Erythroblast (primary cell): ENCODE data around the gene AGFG2.

Experiments
- GATA1 ChIP-seq: IDR thresholded peaks from 2 replicates; pipeline ENCODE4 v1.6.1; 2011; ENCODE audit warnings: low read depth, mild to moderate bottlenecking, control low read depth, low read length, moderate library complexity
- POLR2A ChIP-seq: IDR thresholded peaks from 2 replicates; pipeline ENCODE4 v1.6.1; 2011; ENCODE audit warnings: mild to moderate bottlenecking, low read length

- TF ChIP-seq POLR2A, result no peak
- no peak for TF ChIP-seq GATA1
Observed at GRCh38 chr7:100599911-100600729, 61.1 kb downstream of the AGFG2 start.
